CD14-positive monocyte (primary cell): Measurements from ENCODE around the gene CNDP2. TPM values are rescaled to one million over a fixed set of nuclear protein-coding genes. Genes with fewer than 3 reads are reported as not detected.
A peak's percentile ranks its signal among the peaks of the same experiment; 100 is the strongest.

ENCODE experiments used
- DNase-seq, 3 donors: peaks; one replicate each; pipeline ENCODE4 v3.0.0-alpha.2; 2011 to 2022
- H2AFZ ChIP-seq: 2 replicates; pipeline ENCODE4 v1.6.0; 2012; ENCODE audit warnings: mild to moderate bottlenecking, low read depth, low read length, inconsistent platforms; ENCODE audit not compliant: insufficient read depth, poor library complexity, severe bottlenecking
- H3K27ac ChIP-seq, 2 donors: 1 replicate in 1 of 2; 2 replicates in 1 of 2; pipeline ENCODE4 v1.5.1; 2012 to 2013; ENCODE audit warnings: low read length in 2 of 2, control low read depth in 1 of 2, inconsistent platforms in 1 of 2, low read depth in 1 of 2, mild to moderate bottlenecking in 1 of 2
- H3K27me3 ChIP-seq, 2 donors: one replicate each; pipeline versions ENCODE4 v1.6.0 to v1.6.1; 2011 to 2013; ENCODE audit warnings: low read length in 2 of 2; ENCODE audit not compliant: control insufficient read depth in 2 of 2, insufficient read depth in 2 of 2
- H3K36me3 ChIP-seq, 2 donors: replicated peaks in 1 of 2; 1 replicate in 1 of 2; 2 replicates in 1 of 2; pipeline versions ENCODE4 v1.5.1 to v1.6.1; 2012 to 2013; ENCODE audit warnings: low read length in 2 of 2, control low read depth in 1 of 2, inconsistent platforms in 1 of 2, mild to moderate bottlenecking in 1 of 2; ENCODE audit not compliant: insufficient read depth in 2 of 2, control insufficient read depth in 1 of 2
- H3K4me1 ChIP-seq, 2 donors: 1 replicate in 1 of 2; 2 replicates in 1 of 2; pipeline versions ENCODE4 v1.5.1 to v1.6.1; 2012 to 2013; ENCODE audit warnings: low read length in 2 of 2, control low read depth in 1 of 2, inconsistent platforms in 1 of 2, mild to moderate bottlenecking in 1 of 2, moderate library complexity in 1 of 2; ENCODE audit not compliant: insufficient read depth in 2 of 2, control insufficient read depth in 1 of 2
- H3K4me2 ChIP-seq: replicated peaks from 2 replicates; pipeline ENCODE3; 2012; ENCODE audit warnings: low read length, moderate library complexity, mild to moderate bottlenecking; ENCODE audit not compliant: poor library complexity, severe bottlenecking; ENCODE audit errors: extremely low read depth
- H3K4me3 ChIP-seq, 3 experiments: fragments of 200-600 bp in 1 of 3; sonication (generic) in 1 of 3; replicated peaks in 1 of 3; 1 replicate in 2 of 3; 2 replicates in 1 of 3; pipeline ENCODE4 v1.5.1; 2011 to 2013; ENCODE audit warnings: low read length in 3 of 3, mild to moderate bottlenecking in 3 of 3, control low read depth in 2 of 3, low read depth in 2 of 3, inconsistent platforms in 1 of 3, moderate library complexity in 1 of 3
- H3K79me2 ChIP-seq: 2 replicates; pipeline ENCODE4 v1.6.0; 2012; ENCODE audit warnings: mild to moderate bottlenecking, control low read depth, inconsistent platforms, low read length, moderate library complexity; ENCODE audit not compliant: insufficient read depth
- H3K9ac ChIP-seq: 2 replicates; pipeline ENCODE4 v1.6.0; 2017; ENCODE audit warnings: low read length, mild to moderate bottlenecking; ENCODE audit not compliant: insufficient read depth, poor library complexity, severe bottlenecking
- H3K9me3 ChIP-seq, 2 donors: replicated peaks in 1 of 2; 1 replicate in 1 of 2; 2 replicates in 1 of 2; pipeline versions ENCODE4 v1.5.1 to v1.6.1; 2012 to 2013; ENCODE audit warnings: low read length in 2 of 2, control low read depth in 1 of 2; ENCODE audit not compliant: control insufficient read depth in 1 of 2, insufficient read depth in 1 of 2
- H4K20me1 ChIP-seq: 2 replicates; pipeline ENCODE4 v1.6.0; 2012; ENCODE audit warnings: mild to moderate bottlenecking, low read length, control low read depth, moderate library complexity; ENCODE audit not compliant: insufficient read depth
- H3K27ac Mint-ChIP-seq, 7 donors: one replicate each; pipeline ENCODE4 v1.8.0; 2020; ENCODE audit warnings: mild to moderate bottlenecking in 7 of 7, mixed read lengths in 7 of 7, moderate library complexity in 6 of 7, inconsistent platforms in 2 of 7
- H3K27me3 Mint-ChIP-seq, 3 donors: one replicate each; pipeline ENCODE4 v1.8.0; 2021 to 2022; ENCODE audit warnings: low read depth in 3 of 3, mild to moderate bottlenecking in 3 of 3, mixed read lengths in 3 of 3, moderate library complexity in 3 of 3, inconsistent platforms in 1 of 3
- H3K36me3 Mint-ChIP-seq, 2 donors: one replicate each; pipeline ENCODE4 v1.8.0; 2020; ENCODE audit warnings: mixed read lengths in 2 of 2, inconsistent platforms in 1 of 2, mild to moderate bottlenecking in 1 of 2
- H3K4me1 Mint-ChIP-seq: one replicate; pipeline ENCODE4 v1.8.0; 2020; ENCODE audit warnings: mild to moderate bottlenecking, mixed read lengths
- H3K4me3 Mint-ChIP-seq, 2 donors: one replicate each; pipeline ENCODE4 v1.8.0; 2020; ENCODE audit warnings: mild to moderate bottlenecking in 2 of 2, mixed read lengths in 2 of 2, moderate library complexity in 1 of 2
- H3K9me3 Mint-ChIP-seq, 7 donors: one replicate each; pipeline ENCODE4 v1.8.0; 2020 to 2022; ENCODE audit warnings: mixed read lengths in 7 of 7, mild to moderate bottlenecking in 6 of 7, moderate library complexity in 6 of 7, inconsistent platforms in 2 of 7
- WGBS: methylation state at CpG from one replicate; pipeline ENCODE4 v1.1.5; 2013; ENCODE audit warnings: missing lambda C conversion rate; ENCODE audit not compliant: insufficient coverage; 5-methylcytosine and 5-hydroxymethylcytosine counted together
- intact Hi-C, 2 donors: fragments of 100-400 bp; cut with micrococcal nuclease; formaldehyde crosslinking; loops; one replicate each; pipeline versions ENCODE4 v1.15.0 to v1.15.1; 2023
- polyA plus RNA-seq, 3 donors: library from polyadenylated mRNA; depleted of rRNA in 1 of 3; unstranded in 2 of 3; stranded (reverse) in 1 of 3; fragments of 300-500 nt in 2 of 3; fragments of >200 nt in 1 of 3; fragmentation: Illumina TruSeq in 2 of 3; gene quantifications; 1 replicate in 2 of 3; 2 replicates in 1 of 3; pipeline ENCODE4 v1.2.3, GENCODE V29; 2012 to 2021
- TF ChIP-seq, protein P1 (sequence below): fragments of 200-600 bp; IDR thresholded peaks from one replicate; pipeline ENCODE4 v1.8.0; 2022; ENCODE audit warnings: antibody characterized with exemption, mild to moderate bottlenecking

The CNDP2 gene
- polyA plus RNA-seq, 3 donors = 103 to 186 (median 122) TPM

DNA sequence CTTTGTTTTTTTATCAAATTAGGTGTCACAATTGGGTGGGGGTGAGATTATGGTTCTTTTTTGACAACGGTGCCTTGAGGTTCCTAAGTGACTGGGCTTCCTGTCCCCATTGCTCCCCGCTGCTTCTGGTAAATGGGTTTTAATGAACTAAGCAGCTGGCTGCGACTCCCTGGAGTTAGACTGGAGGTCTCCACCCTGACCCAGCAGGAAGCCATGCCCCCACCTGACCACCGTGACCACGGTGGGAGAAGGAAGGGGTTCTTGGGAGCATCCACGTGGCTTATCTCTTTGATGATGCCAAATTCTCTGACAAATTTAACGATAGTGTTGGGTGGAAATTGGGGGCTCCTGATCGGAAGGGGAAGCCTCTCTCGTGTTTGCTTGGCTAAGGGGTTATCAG lies 12.2 kb downstream of the CNDP2 start:
- H3K79me2 ChIP-seq = peaks cover 11% of the 10 kb centered on the region
- H3K27ac ChIP-seq = no peak overlapping the region
- 68% methylated on average over 7 of the region's 9 CpGs for WGBS
- no peak overlapping the region for H3K9ac ChIP-seq
- H4K20me1 ChIP-seq = peaks cover 58% of the 10 kb centered on the region
- no peak overlapping the region for H3K4me3 ChIP-seq
- no peak overlapping the region for H3K4me2 ChIP-seq
- Mint-ChIP-seq H3K27me3 (peaks cover 0 to 1% (median 0%) of the 10 kb centered on the region in 3 donors), H3K4me3 (no peak overlapping the region), H3K9me3 (no peaks in the 10 kb centered on the region), H3K27ac (peak overlapping the region in 1 of 7 donors; percentile 46), H3K36me3 (peaks cover 94 to 96% of the 10 kb centered on the region in 2 donors), H3K4me1 (peaks cover 11% of the 10 kb centered on the region)
- TF ChIP-seq, protein P1, sequence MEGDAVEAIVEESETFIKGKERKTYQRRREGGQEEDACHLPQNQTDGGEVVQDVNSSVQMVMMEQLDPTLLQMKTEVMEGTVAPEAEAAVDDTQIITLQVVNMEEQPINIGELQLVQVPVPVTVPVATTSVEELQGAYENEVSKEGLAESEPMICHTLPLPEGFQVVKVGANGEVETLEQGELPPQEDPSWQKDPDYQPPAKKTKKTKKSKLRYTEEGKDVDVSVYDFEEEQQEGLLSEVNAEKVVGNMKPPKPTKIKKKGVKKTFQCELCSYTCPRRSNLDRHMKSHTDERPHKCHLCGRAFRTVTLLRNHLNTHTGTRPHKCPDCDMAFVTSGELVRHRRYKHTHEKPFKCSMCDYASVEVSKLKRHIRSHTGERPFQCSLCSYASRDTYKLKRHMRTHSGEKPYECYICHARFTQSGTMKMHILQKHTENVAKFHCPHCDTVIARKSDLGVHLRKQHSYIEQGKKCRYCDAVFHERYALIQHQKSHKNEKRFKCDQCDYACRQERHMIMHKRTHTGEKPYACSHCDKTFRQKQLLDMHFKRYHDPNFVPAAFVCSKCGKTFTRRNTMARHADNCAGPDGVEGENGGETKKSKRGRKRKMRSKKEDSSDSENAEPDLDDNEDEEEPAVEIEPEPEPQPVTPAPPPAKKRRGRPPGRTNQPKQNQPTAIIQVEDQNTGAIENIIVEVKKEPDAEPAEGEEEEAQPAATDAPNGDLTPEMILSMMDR = no peak
- DNase-seq = no peak
- intact Hi-C loops = no loop called here
- H3K36me3 ChIP-seq = peaks cover 94 to 99% of the 10 kb centered on the region in 2 donors
- no peaks in the 10 kb centered on the region for H3K9me3 ChIP-seq
- H3K4me1 ChIP-seq = peaks cover 3 to 8% of the 10 kb centered on the region in 2 donors
- no peak overlapping the region for H2AFZ ChIP-seq
- H3K27me3 ChIP-seq = no peaks in the 10 kb centered on the region

DNA sequence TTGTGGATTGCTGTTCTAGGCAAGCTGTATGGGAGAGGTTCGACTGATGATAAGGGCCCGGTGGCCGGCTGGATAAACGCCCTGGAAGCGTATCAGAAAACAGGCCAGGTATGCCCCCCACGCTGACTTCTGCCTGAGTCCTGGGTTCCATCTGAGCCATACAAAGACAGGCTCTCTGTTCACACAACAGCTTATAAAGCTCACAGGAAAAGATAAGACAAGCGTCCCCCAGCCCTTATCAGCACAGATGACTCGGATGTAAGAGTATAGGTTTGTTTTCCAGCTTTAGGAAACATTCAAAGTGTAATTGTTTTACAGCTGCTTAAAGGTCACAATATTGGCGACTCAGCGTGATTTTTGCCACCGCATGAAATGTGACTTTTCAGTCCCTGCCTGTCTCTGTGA lies 12.7 kb downstream of the CNDP2 start:
- peaks cover 0 to 1% (median 0%) of the 10 kb centered on the region in 3 donors for H3K27me3 Mint-ChIP-seq
- Histone ChIP-seq H3K36me3 (peaks cover 95 to 99% of the 10 kb centered on the region in 2 donors), H3K4me2 (no peak overlapping the region), H3K9me3 (no peaks in the 10 kb centered on the region), H3K4me3 (no peak overlapping the region), H3K79me2 (peaks cover 11% of the 10 kb centered on the region), H4K20me1 (peaks cover 63% of the 10 kb centered on the region), H2AFZ (no peak overlapping the region), H3K27ac (no peak overlapping the region), H3K27me3 (no peaks in the 10 kb centered on the region), H3K4me1 (peaks cover 3 to 8% of the 10 kb centered on the region in 2 donors), H3K9ac (no peak overlapping the region)
- TF ChIP-seq, protein P1 = no peak
- H3K36me3 Mint-ChIP-seq = peaks cover 93 to 96% of the 10 kb centered on the region in 2 donors
- intact Hi-C loops = no loop called here
- no peaks in the 10 kb centered on the region for H3K9me3 Mint-ChIP-seq
- H3K4me1 Mint-ChIP-seq = peaks cover 11% of the 10 kb centered on the region
- 95% methylated on average over 8 of the region's 11 CpGs for WGBS
- DNase-seq = no peak
- peak overlapping the region in 2 of 7 donors; percentile 30 to 46 for H3K27ac Mint-ChIP-seq
- no peak overlapping the region for H3K4me3 Mint-ChIP-seq
